Stomach (tissue), 4 donors: Measurements from ENCODE around the gene NPAT.

Experiments
- CTCF ChIP-seq, 7 experiments: fragments of 450-650 bp in 4 of 7; fragments of 200-600 bp in 3 of 7; sonication (generic) in 3 of 7; IDR thresholded peaks; one replicate each; pipeline ENCODE4 v1.5.1; 2016 to 2019; ENCODE audit warnings: antibody characterized with exemption in 7 of 7, control low read depth in 2 of 7, mild to moderate bottlenecking in 1 of 7
- POLR2AphosphoS5 ChIP-seq, 3 donors: sonication (generic); formaldehyde crosslinking; IDR thresholded peaks; one replicate each; pipeline ENCODE4 v1.6.1; 2016; ENCODE audit warnings: antibody characterized with exemption in 3 of 3

GRCh38 chr11:108197351-108197750 lies 25.1 kb downstream of the NPAT start:
- TF ChIP-seq CTCF (IDR thresholded peaks at IDR 0.05) (no peak), POLR2AphosphoS5 (IDR thresholded peaks at IDR 0.05) (no peak)
